ENCODE measurements around the gene SMAD7. TPM values are rescaled to one million over a fixed set of nuclear protein-coding genes. Genes with fewer than 3 reads are reported as not detected.

SMAD7 gene
- total RNA-seq, 1 donor from 2014 or later = 34.6 TPM

- intact Hi-C loops (cut with micrococcal nuclease) = no loop called here
Observed at GRCh38 chr18:48962252-48962993, 11.7 kb upstream of the SMAD7 start.

GRCh38 chr18:48961547-48961946 lies 10.8 kb upstream of the SMAD7 start:
- intact Hi-C loops (cut with micrococcal nuclease) = no loop called here

- intact Hi-C loops (cut with micrococcal nuclease) = loop anchor here (5.0 to 10.0 kb wide), 2 partner anchors 217 to 1025 kb away; partner anchors contain the start of gene SMAD2
Observed at GRCh38 chr18:48959921-48960920, 9.5 kb upstream of the SMAD7 start.

- intact Hi-C loops (cut with micrococcal nuclease) = loop anchor here (5.0 to 10.0 kb wide), 2 partner anchors 218 to 1025 kb away; partner anchors contain the start of gene SMAD2
Observed at GRCh38 chr18:48959551-48959920, 8.8 kb upstream of the SMAD7 start.

GRCh38 chr18:48958951-48959350 lies 8.2 kb upstream of the SMAD7 start:
- intact Hi-C loops (cut with micrococcal nuclease) = loop anchor here (5.0 to 10.0 kb wide), 2 partner anchors 218 to 1024 kb away; partner anchors contain the start of gene SMAD2

- intact Hi-C loops (cut with micrococcal nuclease) = loop anchor here (5.0 to 10.0 kb wide), 2 partner anchors 220 to 1023 kb away; partner anchors contain the start of gene SMAD2
Observed at GRCh38 chr18:48957616-48958015, 6.9 kb upstream of the SMAD7 start.

- intact Hi-C loops (cut with micrococcal nuclease) = loop anchor here (5.0 to 10.0 kb wide), 2 partner anchors 220 to 1022 kb away; partner anchors contain the start of gene SMAD2
Observed at GRCh38 chr18:48957136-48957535, 6.4 kb upstream of the SMAD7 start.

GRCh38 chr18:48956356-48956755 lies 5.6 kb upstream of the SMAD7 start:
- intact Hi-C loops (cut with micrococcal nuclease) = loop anchor here (5.0 to 10.0 kb wide), 2 partner anchors 221 to 1022 kb away; partner anchors contain the start of gene SMAD2

- intact Hi-C loops (cut with micrococcal nuclease) = loop anchor here (5.0 to 10.0 kb wide), 2 partner anchors 221 to 1021 kb away; partner anchors contain the start of gene SMAD2
Observed at GRCh38 chr18:48955830-48956261, 5.1 kb upstream of the SMAD7 start.

- intact Hi-C loops (cut with micrococcal nuclease) = loop anchor here (5.0 to 10.0 kb wide), 4 partner anchors 222 to 1422 kb away; partner anchors contain the start of genes SKA1 and SMAD2
Observed at GRCh38 chr18:48954886-48955819, 4.4 kb upstream of the SMAD7 start.

- intact Hi-C loops (cut with micrococcal nuclease) = loop anchor here (5.0 to 10.0 kb wide), 3 partner anchors 276 to 1424 kb away; partner anchors contain the start of genes SKA1 and SMAD2
Observed at GRCh38 chr18:48953104-48953706, 2.4 kb upstream of the SMAD7 start.

GRCh38 chr18:48952287-48953103 lies 1.7 kb upstream of the SMAD7 start:
- intact Hi-C loops (cut with micrococcal nuclease) = loop anchor here (1.0 to 10.0 kb wide), 6 partner anchors 24 to 1425 kb away; partner anchors contain the start of genes DYM, SKA1 and SMAD2

- intact Hi-C loops (cut with micrococcal nuclease) = loop anchor here (1.0 to 10.0 kb wide), 8 partner anchors 25 to 1426 kb away; partner anchors contain the start of genes CXXC1, DYM, SKA1 and SMAD2
Observed at GRCh38 chr18:48951448-48952286, 902 bp upstream of the SMAD7 start.

GRCh38 chr18:48949606-48950535 lies 894 bp downstream of the SMAD7 start:
- intact Hi-C loops (cut with micrococcal nuclease) = loop anchor here (1.0 to 10.0 kb wide), 10 partner anchors 9 to 1427 kb away; partner anchors contain the start of genes ACAA2, C18orf32, CXXC1 and SKA1

GRCh38 chr18:48949050-48949605 lies 1.6 kb downstream of the SMAD7 start:
- intact Hi-C loops (cut with micrococcal nuclease) = loop anchor here (1.0 to 5.0 kb wide), 5 partner anchors 8 to 863 kb away; partner anchors contain the start of genes ACAA2 and C18orf32
